ENCODE data around the gene RABGAP1.

Gene RABGAP1

DNA sequence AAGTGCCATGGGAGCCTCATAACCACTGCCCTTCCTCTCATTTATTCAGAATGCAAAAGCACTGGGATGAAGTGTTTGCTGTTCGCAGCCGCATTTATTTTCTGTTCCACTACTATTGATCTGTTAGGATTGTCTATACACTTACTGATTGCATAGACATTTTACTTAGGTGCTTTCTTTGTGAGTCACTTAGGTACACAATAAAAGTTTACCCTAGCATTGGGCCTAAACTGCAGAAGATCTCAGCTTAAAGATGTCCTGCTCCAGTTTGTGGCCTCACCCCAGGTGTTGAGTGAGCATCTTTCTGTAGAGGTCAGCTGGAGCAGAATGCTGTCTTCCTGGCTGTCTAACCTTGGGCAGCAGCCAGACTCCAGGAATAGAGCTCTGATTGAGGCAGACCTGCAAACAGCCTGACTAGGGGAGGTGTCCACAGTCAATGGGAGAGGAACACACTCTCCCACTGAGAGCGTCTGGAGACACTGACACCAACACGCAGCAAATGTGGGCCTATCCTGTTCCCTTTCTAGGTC is 146.6 kb downstream of the RABGAP1 start:
- DNase-seq, result peak; percentile 15

DNA sequence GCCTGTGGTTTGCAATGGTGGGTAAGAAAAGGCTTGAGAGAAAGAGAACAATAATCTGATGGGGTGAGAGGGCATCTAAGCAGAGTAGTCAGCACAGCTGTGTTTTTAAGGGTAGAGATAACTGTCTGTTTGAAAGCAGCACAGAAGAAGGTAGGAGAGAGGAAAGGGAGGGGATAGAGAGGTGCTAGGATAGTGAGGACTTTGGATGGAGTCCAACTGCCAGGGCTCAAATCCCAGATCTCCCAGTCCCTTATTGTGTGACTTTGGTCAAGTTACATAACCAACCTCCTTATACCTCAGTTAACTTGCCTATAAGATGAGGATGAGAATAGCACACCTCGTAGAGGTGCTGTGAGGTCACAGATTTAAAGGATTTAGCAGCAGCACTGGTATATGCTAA is 148.2 kb downstream of the RABGAP1 start:
- peak; percentile 47 for DNase-seq

DNA sequence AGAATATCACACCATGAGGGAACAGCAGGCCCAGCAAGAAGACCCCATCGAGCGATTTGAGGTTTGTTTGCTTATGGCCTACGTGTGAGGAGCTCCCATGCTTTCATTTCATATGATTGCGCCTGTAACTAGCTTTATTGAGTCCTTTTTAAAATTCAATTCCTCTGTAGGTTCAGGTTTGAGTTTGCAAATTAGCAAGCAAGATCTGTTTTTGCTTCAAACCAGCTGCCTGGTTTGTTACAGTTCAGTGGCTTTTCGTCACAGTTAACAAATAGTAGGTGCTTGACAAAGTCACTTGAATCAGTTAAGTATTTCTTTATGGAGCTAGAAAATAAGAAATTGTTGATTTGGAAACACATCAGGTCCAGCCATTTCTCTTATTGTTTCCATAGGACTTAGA is 149.0 kb downstream of the RABGAP1 start:
- DNase-seq, result peak; percentile 50

DNA sequence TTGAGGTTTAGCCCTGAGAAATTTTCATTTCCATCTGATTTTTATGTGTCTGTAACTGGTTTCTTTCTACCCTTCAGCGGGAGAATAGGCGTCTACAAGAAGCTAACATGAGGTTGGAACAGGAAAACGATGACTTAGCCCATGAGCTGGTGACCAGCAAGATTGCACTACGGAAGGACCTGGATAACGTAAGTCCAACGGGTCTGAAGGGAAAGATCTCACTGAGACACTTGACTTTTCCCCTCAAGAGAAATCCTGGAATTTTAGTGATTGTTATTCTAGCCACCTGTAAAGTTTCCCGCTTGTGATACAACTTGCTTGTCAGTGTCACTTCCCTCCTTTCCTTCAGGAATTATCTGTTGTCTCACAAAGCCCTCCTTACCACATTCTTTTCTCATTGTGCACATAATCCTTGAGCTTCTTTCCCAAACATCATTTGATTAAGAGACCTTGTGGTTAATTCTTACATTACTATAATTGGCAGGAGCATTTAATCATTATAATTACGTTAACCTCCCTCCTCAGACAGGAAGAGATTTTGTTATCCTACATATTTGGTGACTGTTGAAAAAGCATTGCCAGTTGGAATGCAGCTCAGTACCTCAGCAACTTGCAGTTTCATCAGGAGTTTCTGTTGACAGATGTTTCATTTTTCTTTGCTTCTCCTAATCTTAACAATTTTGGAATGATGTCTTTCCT is 149.5 kb downstream of the RABGAP1 start:
- no peak for DNase-seq

DNA sequence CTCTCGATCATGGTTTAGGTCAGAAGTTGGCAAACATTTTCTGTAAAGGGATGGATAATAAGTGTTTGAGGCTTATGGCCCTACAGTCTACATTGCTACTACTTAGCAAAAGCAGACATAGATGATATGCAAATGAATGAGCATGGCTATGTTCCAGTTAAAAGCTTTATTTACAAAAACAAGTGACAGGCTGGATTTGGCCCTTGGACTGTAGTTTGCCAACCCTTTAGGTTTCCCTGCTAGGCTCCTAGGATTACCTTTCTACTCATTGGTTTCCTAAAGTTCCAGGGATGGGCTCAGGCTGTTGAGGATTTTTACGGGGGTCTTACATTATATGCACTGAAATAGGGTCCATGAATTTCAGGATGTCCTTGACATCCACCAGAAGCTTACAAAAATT is 150.1 kb downstream of the RABGAP1 start:
- DNase-seq, result no peak

DNA sequence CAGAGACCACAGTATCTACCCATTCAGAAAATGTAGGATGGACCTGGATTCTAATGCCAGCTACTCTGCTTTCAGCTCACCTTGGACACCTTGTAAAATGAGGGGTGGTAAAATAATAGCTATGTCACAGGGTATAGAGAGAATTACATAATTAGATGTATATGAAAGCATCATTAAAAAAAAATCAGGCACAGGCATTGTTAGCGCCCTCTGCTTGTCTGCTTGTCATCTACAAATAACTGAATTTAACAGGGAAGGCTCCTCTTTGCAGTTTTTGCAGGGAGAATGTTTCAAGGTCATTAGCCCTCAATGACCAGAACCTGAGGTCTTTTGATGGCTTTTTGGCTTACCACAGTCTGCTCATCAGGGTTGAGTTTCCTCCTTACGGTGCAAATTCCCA is 150.6 kb downstream of the RABGAP1 start:
- DNase-seq, result no peak

DNA sequence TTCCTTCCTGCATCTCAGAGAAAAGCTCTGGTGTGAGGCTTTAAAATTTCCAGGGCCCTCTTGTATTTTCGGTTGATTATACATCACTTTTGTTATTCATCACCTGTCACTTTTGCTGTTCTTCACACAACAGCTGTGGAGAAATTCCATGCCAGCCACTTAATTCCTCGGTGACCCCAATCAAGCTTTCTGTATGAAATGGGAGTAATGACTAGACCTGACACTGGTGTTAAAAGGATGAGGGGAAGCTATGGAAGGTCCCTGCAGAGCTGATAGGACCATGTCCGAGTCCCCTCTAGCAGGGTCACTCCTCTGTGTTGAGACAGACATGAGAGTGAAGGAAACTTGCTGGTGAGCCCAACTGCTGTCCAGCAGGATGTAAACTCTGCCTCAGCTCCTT is 152.3 kb downstream of the RABGAP1 start:
- DNase-seq, result no peak

DNA sequence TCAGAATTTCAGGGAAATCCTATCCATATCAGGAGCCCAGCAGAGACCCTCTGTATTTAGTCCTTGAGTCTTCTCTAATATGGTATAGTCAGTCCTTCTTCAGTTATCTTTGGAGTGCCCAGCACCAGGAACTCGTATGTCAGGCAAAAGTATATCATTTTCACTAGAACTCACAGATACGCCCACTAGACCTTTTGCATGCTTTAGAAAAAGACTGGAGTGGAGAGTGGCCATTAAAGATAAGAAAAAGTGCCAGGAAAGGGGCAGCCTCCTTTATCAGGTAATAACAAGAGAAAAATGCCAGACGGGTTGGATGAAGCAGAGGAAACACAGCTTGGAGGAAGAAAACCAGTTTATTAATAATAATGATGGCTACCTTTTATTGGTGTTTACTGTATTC is 156.2 kb downstream of the RABGAP1 start:
- DNase-seq, result no peak

DNA sequence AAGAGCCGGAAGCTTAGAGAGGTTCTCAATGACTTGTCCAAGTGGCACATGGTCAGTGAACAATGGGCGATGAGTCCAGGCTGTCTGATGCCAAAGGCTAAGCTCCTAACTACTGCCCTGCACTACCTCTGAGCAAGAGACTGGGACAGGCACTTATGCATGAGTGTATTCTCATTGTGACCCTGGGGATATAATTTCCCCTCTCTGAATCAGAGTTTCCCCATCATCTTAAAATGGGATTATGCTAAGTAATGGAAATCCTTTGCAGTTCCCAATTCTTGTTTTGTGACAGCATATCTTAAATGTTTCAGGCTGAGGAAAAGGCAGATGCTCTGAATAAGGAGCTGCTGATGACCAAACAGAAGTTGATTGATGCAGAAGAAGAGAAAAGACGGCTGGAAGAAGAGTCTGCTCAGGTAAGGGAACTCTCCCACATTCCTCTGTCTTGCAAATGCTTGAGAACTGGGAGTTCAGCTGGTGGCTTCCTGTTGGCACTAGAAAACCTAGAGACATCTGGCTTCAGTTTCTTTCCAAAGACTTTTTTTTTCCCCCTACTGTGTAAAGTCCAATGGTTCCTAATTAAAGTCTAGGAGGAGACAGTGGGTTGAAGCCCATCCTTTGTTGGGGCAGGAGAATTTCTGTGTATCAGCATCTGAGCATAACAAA is 156.7 kb downstream of the RABGAP1 start:
- DNase-seq, result no peak

DNA sequence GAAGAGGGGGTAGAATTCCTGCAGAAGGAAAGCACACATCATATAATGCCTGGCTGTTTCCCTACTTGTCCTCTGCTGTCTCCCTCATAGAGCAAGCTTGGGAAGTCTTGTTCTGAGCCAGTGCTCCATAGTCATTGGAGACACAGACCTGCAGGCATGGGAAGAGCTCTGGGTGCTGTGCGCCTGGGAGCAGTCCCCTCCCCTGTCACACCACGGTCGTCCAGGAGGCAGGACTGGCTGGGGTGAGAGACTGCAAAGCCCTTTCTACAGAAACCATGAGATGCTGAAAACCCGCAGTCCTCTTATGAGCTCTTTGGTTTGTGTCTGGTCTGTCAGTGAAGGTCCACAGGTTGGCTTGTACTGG is 157.3 kb downstream of the RABGAP1 start:
- no peak for DNase-seq

DNA sequence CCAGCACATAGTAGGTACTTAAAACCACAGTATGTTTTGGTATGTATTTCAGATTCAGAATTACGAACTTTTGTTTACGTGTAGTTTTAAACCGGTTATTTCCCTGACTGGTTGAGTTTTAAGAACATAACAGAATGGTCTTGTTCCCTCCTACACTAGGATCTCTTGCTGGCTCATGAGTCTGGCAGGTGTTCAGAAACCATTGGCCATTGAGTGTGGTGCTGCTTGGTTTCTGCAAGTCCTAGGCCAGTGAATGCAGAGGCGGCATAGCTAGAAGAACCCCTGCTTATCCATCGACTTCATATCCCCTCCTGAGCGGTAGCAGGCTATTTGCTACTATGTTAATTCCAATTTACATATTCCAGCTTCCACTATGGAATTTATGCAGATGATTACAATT is 158.2 kb downstream of the RABGAP1 start:
- DNase-seq, result no peak

DNA sequence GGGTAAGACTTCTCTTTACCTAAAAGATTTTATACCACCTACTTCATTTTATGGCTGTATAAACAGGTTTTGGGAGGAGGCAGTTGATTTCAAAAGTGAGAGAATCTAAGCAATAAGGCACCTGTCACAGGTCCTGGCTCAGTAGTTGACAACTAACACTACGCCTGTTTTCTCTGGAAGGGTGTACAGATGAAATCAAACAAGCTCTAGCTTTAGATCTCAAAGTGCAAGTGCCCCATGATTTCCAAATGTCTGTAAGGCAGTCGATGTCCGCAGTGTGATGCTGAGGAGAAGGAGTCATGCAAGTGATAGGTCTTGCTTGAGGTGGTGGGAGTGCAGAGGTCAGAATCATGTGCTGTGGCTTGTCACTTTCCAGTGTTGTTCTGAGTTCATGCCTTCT is 158.7 kb downstream of the RABGAP1 start:
- no peak for DNase-seq

DNA sequence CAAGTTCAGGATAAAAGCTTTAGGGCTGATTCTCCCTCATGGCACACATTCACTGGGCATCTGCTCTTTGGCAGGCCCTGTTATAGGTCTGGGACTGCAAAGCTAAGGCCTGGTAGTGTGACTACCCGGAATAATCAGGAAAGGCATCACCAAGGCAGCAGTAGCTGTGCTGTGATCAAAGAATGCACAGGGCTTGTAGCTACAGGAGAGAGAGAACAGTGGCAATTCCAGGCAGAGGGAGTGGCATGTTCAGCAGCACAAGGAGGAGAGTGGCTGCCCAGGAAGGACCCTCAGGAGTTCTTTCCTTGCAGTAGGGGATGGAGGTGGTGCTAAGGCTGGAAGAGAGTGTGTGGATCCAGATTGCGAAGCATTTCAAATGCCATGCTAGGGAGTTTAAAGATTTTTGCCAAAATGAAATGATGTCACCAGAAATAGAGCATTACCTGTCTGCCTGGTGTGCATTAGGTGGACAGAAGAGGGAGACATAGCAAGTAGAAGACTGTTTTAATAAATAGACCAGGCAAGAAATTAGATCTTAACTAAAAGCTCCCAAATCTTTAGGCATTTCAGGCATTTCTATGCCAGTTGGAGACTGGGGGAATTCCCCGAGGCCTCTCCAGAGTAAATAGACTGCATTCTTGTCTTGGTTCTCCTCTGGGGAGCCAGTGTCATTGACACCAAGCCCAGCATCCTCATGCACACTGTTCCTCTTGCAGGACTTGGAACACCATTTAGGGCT is 161.7 kb downstream of the RABGAP1 start:
- DNase-seq, result no peak

DNA sequence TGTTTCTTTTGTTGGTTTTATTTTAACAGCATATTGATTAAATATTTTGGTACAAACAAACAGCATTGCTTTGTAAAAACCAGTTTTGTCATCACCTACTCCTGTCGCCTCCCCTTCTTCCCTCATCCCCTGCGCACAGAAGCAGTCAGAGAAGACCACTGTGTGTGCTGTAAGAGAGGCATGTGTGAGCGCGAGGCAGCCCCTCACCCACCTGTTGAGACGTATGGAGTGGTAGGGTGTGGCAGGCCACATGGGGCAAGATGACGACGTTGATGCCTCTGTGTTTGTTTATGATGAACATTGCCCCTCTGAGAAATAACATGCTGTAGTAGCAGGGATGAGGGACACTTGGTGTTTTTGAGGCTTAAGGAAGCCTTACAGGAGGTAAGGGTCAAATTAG is 164.0 kb downstream of the RABGAP1 start:
- no peak for DNase-seq

DNA sequence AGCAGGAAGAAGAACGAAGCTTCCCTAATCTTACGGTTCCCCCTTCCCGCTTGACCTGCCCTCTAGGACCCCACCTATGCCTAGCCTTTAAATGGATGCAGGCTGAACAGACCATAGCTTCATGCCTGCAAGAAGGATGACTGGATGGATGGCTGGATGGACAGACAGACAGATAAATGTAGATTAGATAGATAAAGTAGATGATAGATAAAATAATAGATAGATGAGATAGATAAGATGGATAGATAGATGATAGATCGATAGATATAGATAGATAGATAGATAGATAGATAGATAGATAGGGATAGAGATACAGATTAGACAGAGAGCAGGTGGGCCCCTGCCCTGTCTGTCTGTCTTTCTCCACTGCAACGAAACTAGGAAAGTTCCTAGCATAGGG is 164.7 kb downstream of the RABGAP1 start:
- no peak for DNase-seq

DNA sequence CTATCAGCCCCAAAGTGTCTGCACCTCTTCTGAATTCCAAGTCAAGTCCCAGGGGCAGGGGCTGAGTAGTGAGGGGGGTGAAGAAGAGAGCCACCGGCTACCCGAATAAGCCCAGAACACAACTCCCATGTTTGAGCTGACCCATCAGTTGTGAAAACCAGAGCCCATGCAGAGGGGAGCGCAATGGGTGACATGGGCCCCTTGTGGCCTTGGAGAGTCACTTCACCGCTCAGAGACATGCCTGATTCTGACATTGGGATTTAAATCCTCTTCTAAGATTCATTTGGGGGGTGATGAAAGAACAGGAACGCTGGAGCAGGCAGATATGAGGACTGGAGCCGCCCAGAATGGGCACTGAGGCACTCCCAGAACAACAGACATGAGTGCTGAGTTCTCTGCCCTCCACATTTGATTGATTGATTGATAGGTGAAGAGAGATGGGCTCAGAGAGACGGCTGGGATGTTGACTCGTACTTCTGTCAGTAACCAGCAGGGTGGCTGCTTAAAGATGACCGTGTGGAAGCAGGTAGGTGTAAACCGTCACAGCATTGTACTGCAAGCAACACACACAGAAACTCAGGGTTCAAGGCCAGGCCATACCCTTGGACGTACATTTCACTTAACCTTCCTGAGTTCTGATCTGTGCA is 166.9 kb downstream of the RABGAP1 start:
- no peak for DNase-seq

DNA sequence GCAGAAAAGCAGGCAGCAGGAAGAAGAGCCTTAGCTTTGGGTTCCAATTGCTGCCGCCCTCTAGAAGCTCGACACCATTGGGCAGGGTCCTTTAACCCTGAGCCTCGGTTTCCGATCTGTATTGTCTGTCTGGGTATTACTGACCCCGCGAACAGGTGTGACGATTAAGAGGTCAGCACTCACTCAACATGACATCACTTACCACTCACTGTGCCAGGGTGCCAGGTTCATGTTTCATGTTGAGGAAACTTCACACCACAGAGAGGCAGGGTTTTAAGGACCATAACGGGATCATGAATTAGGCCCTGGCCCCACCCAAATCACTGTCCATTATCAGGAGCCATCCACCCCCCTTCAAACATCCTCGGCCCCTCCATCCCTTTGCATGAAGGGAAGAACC is 168.2 kb downstream of the RABGAP1 start:
- DNase-seq, result no peak

DNA sequence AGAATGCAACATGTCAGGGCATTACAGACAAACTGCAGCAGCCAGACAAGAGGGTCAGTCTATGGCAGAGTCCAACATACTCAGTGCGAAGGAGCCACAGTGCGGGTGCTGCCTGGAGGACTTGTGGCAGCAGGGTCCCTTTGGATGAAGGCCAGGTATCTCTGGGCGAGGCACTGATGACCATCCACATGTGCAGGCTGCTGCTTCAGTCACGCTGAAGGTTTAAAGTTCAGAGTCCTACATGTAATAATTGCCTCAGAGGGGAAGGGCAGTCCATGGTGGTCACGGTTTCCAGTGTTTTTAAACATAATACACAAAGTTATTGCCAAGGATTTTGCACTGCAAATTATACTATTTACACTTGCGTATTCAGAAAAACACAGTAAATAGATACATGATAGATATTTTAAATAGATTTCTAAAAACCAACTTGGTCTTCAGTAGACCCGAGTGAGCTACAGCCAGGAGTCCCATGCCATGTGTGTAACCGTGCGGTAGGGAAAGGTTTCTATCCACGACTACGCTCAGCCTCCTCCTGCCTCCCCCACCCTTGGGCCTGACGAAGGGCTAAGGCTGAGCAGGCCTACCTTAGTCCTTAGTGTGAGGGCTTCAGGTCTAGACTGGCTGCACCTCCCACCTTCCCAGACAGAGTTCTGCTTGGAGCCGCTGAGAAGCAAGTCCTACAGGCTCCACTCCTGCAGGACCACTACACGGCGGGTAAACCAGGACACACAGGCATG is 168.9 kb downstream of the RABGAP1 start:
- no peak for DNase-seq

DNA sequence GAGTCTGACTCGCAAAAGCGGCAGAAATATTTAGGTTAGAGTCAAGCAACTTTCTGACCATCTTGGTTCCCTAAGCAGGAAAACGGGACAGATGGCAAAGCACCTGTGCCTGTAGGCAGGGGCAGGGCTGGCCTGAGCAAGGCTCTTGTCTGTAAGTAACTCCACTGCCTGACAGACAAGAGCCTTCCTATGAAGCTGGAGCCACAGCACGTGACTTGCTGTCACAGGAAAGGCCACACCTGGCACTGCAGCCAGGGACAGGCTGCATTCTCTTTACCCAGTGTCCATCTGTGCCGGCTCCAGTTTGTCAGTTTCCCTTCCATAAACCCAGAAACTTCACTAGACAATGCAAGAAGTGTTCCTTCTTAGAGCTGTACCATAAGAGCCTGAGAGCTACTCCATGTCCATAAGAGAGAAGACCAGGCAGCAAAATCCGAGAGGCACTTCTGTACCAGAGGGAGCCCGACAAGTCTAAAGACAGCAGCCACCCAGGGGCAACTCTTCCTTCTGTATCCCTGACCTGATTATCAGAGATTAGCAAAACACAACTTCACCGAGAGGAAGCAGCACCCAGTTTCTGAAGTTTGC is 170.7 kb downstream of the RABGAP1 start:
- DNase-seq, result peak; percentile 75

DNA sequence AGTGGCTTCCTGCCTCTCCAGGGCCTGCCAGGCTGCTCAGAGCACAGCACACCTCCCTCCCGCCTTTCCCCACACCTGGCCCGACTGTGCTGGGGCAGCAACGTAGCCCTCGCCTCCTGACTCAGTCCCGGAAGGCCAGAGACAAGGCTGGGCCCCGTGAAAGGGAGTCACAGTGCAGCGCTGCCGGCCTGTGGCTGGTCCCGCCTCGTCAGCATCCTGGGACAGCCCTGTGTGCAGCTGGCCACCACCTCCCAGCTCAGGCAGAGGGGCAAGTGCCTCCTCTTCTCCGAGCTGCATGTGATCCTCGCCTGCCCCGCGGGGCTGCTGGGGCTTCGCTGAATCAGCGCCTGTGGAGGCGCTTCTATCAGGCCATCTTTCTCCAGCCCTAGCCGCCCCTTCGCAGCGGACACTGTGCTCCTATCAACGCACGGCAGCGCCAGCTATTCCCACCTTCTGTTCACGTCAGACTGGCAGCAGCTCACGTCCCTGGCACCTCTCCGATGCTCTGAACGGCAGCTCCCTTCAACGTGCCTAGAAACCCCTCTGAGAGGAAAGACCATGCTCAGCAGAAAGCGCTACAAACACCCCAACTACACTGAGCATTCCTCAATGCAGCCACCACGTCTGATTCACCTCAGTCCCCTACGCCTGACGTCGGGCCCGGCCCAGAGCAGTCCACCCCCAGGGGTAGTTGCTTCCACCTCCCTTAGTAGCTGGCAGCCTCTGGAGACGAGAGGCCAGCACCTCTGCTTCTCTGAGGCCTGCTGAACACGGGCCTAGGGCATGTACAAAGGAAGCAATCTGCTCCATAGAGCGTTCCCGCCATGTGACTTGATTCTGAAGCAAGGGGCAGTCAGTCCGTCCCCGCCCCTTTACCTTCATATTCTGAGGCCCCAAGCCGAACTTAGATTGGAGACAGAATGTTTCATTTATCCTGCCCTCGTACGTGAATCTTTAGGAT is 171.5 kb downstream of the RABGAP1 start:
- peak; percentile 42 for DNase-seq

DNA sequence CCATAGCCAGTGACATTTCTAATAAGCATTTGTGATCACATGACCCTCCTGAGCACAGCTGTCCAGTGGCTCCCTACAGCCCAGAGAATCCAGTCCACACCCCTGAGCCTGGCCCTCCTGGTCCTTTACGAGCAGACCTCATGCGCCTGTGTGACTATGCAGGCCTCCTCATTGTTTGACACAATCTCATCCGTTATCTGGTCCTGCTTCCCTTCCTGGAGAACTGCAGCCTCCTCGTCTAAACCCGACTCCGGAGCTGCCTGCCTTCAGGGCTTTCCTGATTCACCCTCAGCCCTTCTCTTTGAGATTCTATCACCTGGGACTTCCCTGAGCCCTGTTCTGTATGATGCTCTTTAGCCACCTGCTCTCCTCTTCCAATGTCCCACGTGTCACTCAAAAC is 172.4 kb downstream of the RABGAP1 start:
- no peak for DNase-seq
